Activated T-cell treated with anti-CD3 and anti-CD28 coated beads for 48 hours (primary cell): ENCODE data around the gene PLCD3.
"Not testable (repeated sequence)": the region's sequence is repeated elsewhere in the genome, so short reads cannot be mapped to it uniquely, and the experiment has no call there.

Experiments
- DNase-seq: peaks from one replicate; pipeline ENCODE4 v3.0.0-alpha.2; 2020; ENCODE audit warnings: low read depth

The PLCD3 gene

GRCh38 chr17:45132572-45133463, 503 bp upstream of the PLCD3 start:
- peak; percentile 65 for DNase-seq

DNA sequence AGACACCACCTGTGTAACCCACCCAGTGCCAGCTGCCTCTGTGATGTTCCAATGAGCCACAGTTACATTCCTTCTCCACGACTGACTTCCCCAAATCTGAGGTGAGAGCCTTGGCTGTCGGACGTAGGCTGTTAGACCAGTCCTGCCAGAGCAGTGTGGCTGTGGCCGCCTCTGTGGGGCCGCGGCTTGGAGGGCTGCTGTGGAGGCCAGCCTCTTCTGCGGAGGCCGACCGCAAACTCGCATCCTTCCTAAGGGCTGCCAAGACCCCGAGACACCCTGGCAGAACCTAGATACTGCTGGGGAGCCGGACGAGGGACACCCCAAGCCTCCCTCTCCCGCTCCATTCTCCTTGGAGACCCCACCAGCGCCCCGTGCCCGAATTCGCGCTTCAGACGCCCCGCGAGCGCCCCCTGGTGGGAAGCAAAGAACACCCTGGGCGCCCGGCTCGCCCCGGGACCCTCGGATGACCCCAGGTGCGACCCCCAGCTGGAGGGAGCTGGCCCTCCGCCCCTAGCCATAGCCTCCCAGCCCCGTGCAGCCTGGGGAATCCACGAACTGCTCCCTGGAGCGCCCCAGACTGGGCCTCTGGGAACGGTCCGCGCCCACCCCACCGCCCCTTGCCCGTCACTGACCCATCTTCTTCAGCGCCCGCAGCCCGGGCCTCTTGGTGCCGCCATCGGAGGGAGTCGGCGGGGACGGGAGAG, 547 bp downstream of the PLCD3 start:
- peak; percentile 40 for DNase-seq

- DNase-seq: no peak
Observed at GRCh38 chr17:45130681-45131615, 1.4 kb downstream of the PLCD3 start.

GRCh38 chr17:45129940-45130680, 2.2 kb downstream of the PLCD3 start:
- DNase-seq: no peak

GRCh38 chr17:45129426-45129939, 2.8 kb downstream of the PLCD3 start:
- DNase-seq: no peak

DNA sequence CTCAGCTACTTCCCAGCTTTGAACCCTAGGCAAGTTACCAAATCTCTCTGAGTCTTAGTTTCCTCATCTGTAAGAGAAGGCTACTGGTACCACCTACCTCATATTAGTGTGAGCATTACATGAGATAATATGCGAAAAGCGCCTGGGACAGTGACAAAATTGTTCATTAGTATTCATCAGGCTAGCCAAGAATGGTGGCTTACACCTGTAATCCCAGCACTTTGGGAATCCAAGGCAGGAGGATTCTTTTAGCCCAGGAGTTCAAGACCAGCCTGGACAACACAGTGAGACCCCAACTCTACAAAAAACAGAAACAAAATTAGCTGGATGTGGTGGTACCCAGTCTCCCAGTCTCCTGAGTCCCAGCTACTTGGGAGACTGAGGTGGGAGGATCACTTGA, 3.3 kb downstream of the PLCD3 start:
- no peak for DNase-seq

- no peak for DNase-seq
Observed at GRCh38 chr17:45128331-45128730, 4.0 kb downstream of the PLCD3 start.

DNA sequence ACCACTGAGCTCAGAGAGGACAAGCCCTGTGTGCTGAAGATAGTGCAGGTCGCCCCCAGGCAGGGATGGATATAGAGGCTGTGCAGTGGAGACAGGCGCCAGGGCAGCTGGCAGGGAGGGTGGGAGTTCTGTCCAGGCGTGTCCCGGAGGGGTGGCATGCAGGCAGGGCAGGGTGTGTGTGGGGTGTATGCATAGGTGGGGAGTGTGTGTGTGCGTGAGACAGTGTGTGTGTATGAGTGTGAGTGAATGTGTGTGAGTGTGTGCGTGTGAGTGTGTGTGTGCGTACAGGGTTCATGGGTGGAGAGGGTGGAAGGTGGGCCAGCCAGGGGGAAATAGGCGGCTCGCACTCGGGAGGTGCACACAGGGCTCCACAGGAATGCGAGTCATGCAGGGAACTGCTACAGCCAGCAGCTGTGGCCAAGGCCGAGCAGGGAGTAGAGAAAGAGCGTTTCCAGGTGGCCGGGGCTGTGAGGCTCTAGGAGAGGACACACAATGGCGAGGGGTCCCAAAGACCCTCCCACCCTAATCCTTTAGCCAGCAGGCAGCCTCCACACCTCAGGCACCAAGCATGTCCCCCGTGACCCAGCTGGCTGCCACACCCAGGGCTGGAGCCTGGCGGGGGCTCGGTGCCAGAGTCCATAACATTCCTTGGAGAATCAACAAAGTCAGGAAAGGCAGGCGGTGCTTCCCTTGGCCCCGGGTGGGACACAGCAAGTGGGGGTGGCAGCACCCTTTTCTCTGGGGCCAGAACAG, 4.6 kb downstream of the PLCD3 start:
- no peak for DNase-seq

DNA sequence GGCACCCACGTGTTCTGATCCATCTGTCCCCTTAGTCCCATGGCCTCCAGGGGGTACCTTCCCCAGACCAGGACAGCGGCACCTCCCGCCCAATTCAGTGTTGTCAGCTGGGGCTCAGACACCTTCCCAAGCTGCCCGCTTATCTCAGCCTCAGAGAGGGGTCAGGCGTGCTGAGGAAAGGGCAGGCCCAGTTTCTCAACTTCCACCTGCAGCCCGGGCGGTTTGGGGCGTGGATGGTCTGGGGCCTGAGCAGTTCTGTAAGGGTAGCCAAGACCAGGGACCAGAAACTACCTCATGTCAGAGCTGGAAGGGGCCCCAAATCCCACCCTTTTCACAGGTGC, 5.1 kb downstream of the PLCD3 start:
- no peak for DNase-seq

- DNase-seq: no peak
Observed at GRCh38 chr17:45125509-45125908, 6.8 kb downstream of the PLCD3 start.

DNA sequence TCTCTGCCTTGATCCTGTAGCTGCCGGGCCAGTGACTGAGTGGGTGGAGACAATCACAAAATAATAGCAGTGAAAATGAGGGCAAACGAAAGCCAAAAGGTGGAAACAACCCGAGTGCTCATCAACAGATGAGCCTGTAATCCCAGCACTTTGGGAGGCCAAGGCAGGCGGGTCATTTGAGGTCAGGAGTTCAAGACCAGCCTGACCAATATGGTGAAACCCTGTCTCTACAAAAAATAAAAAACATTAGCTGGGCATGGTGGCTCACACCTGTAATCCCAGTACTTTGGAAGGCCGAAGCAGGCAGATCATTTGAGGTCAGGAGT, 7.6 kb downstream of the PLCD3 start:
- DNase-seq: not testable (repeated sequence)

DNA sequence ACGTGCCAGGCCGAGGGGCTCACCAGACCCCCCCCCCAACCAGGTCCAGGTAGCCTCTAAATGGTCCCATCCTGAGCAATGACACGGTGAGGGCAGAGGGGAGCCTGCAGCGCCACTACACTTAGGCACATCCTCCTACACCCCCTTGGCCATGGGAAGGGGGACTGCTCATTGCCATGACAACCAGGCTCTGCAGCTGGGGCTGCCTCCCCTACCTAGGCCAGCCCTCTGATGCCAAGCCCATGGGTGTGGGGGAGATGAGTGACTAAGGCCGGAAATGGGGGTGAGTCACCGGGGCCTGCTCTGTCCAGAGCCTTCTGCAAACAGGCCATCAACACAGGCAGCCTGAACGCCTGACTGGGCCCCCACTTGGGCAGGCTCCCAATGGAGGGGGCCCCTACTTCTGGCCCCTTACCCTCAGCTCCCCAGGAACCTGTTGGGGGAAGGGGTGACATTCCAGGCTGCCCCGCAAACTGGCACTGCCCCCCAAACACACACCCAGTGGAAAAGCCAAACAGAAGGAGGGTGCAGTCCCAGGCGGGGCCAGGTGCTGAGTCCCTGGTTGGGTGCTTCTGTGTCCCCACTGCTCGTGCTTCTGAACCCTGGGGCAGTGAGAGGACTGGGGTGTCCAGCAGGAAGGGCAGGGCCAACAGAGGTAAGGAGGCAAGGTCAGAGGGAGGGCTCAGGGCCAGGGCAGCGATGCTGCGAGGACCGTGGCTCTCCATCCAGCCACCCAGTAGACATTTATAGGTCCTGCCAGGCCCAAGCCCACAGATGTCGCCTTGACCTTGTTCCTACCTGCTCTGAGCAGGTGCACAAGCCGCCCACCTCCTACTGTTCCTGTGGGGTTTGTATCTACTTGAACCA, 8.2 kb downstream of the PLCD3 start:
- no peak for DNase-seq

GRCh38 chr17:45123076-45123770, 9.1 kb downstream of the PLCD3 start:
- no peak for DNase-seq

GRCh38 chr17:45121055-45121454, 11.3 kb downstream of the PLCD3 start:
- no peak for DNase-seq

- DNase-seq: no peak
Observed at GRCh38 chr17:45120558-45120957, 11.8 kb downstream of the PLCD3 start.

DNA sequence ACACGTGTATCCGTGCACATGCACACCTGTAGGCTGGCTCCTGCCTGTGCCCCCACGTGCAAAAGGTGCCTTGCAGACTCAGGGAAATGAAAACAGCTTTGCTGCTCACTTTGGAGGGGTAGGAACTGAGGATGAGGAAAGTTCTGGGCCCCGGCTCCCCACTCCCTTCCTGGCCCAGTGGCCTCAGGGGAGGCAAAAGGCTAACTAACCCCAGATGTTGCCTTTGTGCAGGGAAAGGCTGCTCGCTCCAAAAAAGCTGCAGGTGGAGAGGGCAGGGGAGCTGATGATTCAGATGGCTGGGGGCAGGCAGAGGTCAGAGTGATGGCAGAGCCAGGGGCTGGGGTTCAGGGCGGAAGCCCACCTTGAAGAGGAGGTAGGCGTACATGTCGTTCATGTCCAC, 12.4 kb downstream of the PLCD3 start:
- no peak for DNase-seq

DNA sequence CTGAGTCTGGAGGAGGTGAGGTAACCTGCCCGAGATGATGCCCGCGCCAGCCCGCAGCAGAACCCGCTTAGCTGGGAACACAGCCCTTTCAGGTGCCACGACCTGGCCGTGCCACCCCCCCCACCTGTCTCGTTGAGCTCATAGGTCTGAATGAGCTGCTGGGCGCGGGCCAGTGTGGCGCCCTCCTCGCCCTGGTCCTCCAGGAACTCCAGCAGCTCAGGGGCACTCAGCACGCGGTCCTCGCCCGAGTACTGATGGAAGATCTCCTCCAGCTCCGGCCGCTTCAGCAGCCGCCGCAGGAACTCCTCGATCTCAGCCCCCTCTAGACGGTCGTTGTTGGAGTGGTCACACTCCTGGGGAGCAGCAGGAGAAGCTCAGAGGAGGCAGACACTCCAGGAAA, 13.6 kb downstream of the PLCD3 start:
- no peak for DNase-seq

DNA sequence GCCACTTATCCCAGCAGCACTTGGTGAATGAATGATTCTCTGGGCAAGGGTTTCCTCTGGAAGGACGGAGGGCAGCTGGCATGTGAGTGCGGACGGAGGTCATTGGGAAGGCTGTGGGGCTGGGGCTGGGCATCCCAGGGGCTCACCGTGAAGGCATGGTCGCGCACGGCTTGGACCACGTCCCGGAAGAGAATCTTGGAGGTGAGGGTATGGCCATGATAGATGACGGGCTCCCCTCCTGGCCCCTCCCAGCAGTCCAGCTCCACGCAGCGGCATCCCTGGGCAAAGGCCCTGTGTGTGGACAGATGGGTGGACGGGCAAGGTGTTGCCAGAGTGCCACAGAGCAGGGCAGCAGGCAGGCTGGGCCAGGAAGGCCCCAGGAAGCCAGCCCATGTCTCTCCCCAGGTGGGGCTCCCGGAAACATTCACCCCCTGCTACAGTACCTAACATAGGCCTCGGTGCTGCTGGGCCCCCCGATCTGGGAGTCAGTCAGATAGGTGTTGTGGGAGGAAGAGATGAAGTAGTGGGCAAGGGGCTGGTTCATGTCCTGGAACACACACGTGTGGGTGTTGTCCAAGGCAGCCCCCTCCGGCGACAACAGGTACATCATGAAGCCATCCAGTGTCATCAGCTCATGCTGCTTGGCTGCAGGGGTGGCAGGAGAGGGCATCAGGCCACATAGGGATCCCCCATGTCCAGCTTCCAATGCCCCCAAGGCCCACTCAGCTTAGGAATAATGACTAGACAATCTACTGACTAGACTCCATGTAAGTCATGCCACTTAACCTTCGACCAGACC, 14.3 kb downstream of the PLCD3 start:
- no peak for DNase-seq
